ENCODE results near the gene TRIM56. TPM values are rescaled to one million over a fixed set of nuclear protein-coding genes. Genes with fewer than 3 reads are reported as not detected.
A peak's percentile ranks its signal among the peaks of the same experiment; 100 is the strongest.
"Not testable (repeated sequence)": the region's sequence is repeated elsewhere in the genome, so short reads cannot be mapped to it uniquely, and the experiment has no call there.

Gene TRIM56
- polyA plus RNA-seq, 10 donors, result 5.7 to 11.5 (median 8.8) TPM

DNA sequence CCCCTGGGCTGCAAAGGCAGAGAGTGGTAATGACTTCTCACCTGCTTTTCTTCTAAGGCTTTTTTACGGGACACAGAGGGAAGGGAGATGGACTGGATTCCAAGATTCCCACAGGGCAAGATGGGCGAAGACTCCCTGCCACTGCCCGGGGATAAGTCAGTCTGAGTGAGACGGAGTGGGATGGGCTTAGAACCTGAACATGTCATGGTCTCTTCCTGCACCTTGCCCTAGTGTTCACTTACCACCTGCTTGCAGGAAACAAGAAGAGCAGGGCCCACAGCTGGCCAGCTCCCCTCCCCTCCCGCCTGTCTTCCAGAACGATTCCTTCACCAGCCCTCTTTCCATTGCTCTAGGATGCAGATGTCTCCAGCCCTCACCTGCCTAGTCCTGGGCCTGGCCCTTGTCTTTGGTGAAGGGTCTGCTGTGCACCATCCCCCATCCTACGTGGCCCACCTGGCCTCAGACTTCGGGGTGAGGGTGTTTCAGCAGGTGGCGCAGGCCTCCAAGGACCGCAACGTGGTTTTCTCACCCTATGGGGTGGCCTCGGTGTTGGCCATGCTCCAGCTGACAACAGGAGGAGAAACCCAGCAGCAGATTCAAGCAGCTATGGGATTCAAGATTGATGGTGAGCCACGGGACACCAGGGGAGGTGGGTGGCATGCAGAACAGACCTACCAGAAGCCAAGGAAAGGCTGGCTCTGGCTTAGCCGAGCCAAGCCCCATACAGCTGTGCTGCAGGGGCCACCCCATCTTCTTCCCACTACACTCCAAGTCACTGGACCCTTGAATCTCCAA lies 43.0 kb downstream of the TRIM56 start:
- no peak for DNase-seq

DNA sequence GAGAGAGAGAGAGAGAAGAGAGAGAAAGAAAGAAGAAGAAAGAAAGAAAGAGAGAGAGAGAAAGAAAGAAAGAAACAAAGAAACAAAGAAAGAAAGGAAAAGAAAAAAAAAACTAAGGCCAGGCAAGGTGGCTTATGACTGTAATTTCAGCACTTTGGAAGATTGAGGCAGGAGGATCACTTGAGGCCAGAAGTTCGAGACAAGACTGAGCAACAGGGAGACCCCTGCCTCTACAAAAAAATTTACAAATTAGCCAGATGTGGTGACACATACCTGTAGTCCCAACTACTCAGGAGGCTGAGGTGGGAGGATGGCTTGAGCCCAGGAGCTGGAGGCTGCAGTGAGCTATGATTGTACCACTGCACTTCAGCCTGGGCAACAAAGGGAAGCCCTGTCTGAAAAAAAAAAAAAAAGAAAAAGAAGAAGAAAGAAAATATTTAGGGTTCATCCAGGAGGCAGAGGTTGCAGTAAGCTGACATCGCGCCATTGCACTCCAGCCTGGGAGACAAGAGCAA lies 44.4 kb downstream of the TRIM56 start:
- no peak for DNase-seq

GRCh38 chr7:101132626-101133600 lies 47.6 kb downstream of the TRIM56 start:
- not testable (repeated sequence) for DNase-seq

- DNase-seq, result no peak
These were observed 48.5 kb downstream of the TRIM56 start for GRCh38 chr7:101133621-101134398.

- DNase-seq, result no peak
These were observed 49.2 kb downstream of the TRIM56 start for GRCh38 chr7:101134399-101134980.

- no peak for DNase-seq
These were observed 52.5 kb downstream of the TRIM56 start for GRCh38 chr7:101137651-101138212.

GRCh38 chr7:101138213-101138870 lies 53.1 kb downstream of the TRIM56 start:
- DNase-seq, result peak in 2 of 3 donors; percentile 80 to 92

DNA sequence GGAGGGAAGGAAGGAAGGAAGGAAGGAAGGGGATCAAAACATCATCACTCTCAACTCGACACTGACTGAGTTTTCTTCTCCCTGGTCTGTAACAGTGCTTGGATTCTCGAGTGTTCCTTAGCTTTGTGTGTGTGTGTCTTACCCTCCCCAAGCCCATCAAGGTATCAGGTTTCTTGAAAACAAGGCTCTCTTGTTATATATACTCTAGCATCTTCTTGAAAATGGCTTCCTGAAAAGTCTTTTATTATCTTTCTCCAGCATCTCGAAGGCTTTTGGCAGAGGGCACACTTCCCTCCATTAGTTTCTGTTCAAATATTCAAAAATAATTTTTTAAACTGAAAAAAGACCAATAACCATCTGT lies 55.0 kb downstream of the TRIM56 start:
- no peak for DNase-seq

- DNase-seq, result no peak
These were observed 55.6 kb downstream of the TRIM56 start for GRCh38 chr7:101140746-101141382.

Other genes starting within 250 kb of the TRIM56 start
- 10 to 100 TPM; 12.5 to 25.7 (median 16.5) TPM for gene SLC12A9, start 232.8 kb upstream of the TRIM56 start, polyA plus RNA-seq (ENCODE audit: insufficient read length in 10 of 10)
- 10 to 100 TPM; 29.3 to 58.6 (median 39.7) TPM for gene TRIP6, start 218.1 kb upstream of the TRIM56 start, polyA plus RNA-seq (ENCODE audit: insufficient read length in 10 of 10)
- gene SRRT, start 210.4 kb upstream of the TRIM56 start, polyA plus RNA-seq (ENCODE audit: insufficient read length in 10 of 10), result 100 to 1,000 TPM in 3 of 10 donors, 10 to 100 TPM in 7; 76.6 to 115 (median 94.7) TPM
- gene UFSP1, start 195.8 kb upstream of the TRIM56 start, polyA plus RNA-seq (ENCODE audit: insufficient read length in 10 of 10), result 1 to 10 TPM; 1.2 to 3.1 (median 2.4) TPM
- gene ACHE, start 189.6 kb upstream of the TRIM56 start, polyA plus RNA-seq (ENCODE audit: insufficient read length in 10 of 10), result 10 to 100 TPM; 29.8 to 96.0 (median 59.5) TPM
- under 1 TPM; 0.09 to 0.83 (median 0.17) TPM for gene MUC3A, start 135.9 kb upstream of the TRIM56 start, polyA plus RNA-seq (ENCODE audit: insufficient read length in 10 of 10)
- gene MUC12, start 115.9 kb upstream of the TRIM56 start, polyA plus RNA-seq (ENCODE audit: insufficient read length in 10 of 10), result 1 to 10 TPM in 1 of 10 donors, under 1 TPM in 9; 0.34 to 1.1 (median 0.79) TPM
- under 1 TPM in 1 of 10 donors, not detected in 9; 0.04 TPM for gene MUC17, start 65.4 kb upstream of the TRIM56 start, polyA plus RNA-seq (ENCODE audit: insufficient read length in 10 of 10)
- gene SERPINE1, start 41.6 kb downstream of the TRIM56 start, polyA plus RNA-seq (ENCODE audit: insufficient read length in 10 of 10), result 1 to 10 TPM; 1.9 to 5.2 (median 4.6) TPM
- 10 to 100 TPM; 17.0 to 43.3 (median 22.1) TPM for gene AP1S1, start 69.0 kb downstream of the TRIM56 start, polyA plus RNA-seq (ENCODE audit: insufficient read length in 10 of 10)
- gene VGF, start 80.1 kb downstream of the TRIM56 start, polyA plus RNA-seq (ENCODE audit: insufficient read length in 10 of 10), result not detected
- gene NAT16, start 94.8 kb downstream of the TRIM56 start, polyA plus RNA-seq (ENCODE audit: insufficient read length in 10 of 10), result not detected
- under 1 TPM in 2 of 10 donors, not detected in 8; 0.16 to 0.25 TPM for gene MOGAT3, start 115.6 kb downstream of the TRIM56 start, polyA plus RNA-seq (ENCODE audit: insufficient read length in 10 of 10)
- 10 to 100 TPM; 37.4 to 72.9 (median 46.4) TPM for gene PLOD3, start 132.1 kb downstream of the TRIM56 start, polyA plus RNA-seq (ENCODE audit: insufficient read length in 10 of 10)
- 10 to 100 TPM; 35.6 to 53.8 (median 41.2) TPM for gene ZNHIT1, start 132.7 kb downstream of the TRIM56 start, polyA plus RNA-seq (ENCODE audit: insufficient read length in 10 of 10)
- 1 to 10 TPM; 4.3 to 8.7 (median 6.2) TPM for gene CLDN15, start 152.3 kb downstream of the TRIM56 start, polyA plus RNA-seq (ENCODE audit: insufficient read length in 10 of 10)
- gene FIS1, start 159.6 kb downstream of the TRIM56 start, polyA plus RNA-seq (ENCODE audit: insufficient read length in 10 of 10), result 100 to 1,000 TPM in 9 of 10 donors, 10 to 100 TPM in 1; 99.3 to 141 (median 119) TPM
- 10 to 100 TPM; 24.0 to 36.0 (median 25.7) TPM for gene IFT22, start 236.3 kb downstream of the TRIM56 start, polyA plus RNA-seq (ENCODE audit: insufficient read length in 10 of 10)

Data from muscle of back (tissue), 11 donors.